Measurements from ENCODE around the gene ATF3. TPM values are rescaled to one million over a fixed set of nuclear protein-coding genes. Genes with fewer than 3 reads are reported as not detected.

Gene ATF3
- total RNA-seq, 1 donor from 2014 or later, result 1.8 TPM

DNA sequence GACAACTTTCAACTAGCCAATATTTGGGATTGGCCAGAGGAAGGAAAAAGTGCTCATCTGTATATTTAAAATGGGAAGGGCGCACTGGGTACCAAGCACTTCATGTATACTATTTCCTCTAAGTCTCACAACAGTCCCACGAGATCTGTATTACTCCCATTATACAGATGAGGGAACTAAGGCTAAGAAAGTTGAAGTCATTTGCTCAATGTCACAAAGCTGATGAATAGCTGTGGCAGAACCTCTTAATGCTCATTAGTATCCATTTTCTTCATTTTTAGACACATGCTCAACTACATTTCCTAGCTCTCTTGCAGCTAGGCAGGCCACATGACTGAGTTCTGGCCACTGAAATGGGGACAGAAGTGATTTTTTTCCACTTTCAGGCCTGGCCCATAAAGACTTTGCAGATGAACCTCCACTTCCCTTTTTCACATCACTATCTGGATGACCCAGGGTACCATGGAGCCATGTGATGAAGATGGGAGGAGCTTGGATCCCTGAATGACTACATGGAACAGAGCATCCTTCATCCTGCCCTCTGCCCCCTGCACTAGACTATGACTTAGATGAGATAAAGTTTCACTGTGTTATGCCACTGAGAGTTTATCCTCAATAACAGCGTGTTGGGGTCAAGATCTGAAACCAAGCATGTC lies 31.8 kb downstream of the ATF3 start:
- peaks cover 24% of the 10 kb centered on the region for H3K4me1 Mint-ChIP-seq (ENCODE audit: unreplicated experiment)
- no peaks in the 10 kb centered on the region for H3K36me3 Mint-ChIP-seq (ENCODE audit: low read depth, unreplicated experiment)
- H3K4me3 Mint-ChIP-seq (ENCODE audit: unreplicated experiment), result no peak overlapping the region
- no peak for DNase-seq (ENCODE audit: low spot score)
- TF ChIP-seq, protein P1, sequence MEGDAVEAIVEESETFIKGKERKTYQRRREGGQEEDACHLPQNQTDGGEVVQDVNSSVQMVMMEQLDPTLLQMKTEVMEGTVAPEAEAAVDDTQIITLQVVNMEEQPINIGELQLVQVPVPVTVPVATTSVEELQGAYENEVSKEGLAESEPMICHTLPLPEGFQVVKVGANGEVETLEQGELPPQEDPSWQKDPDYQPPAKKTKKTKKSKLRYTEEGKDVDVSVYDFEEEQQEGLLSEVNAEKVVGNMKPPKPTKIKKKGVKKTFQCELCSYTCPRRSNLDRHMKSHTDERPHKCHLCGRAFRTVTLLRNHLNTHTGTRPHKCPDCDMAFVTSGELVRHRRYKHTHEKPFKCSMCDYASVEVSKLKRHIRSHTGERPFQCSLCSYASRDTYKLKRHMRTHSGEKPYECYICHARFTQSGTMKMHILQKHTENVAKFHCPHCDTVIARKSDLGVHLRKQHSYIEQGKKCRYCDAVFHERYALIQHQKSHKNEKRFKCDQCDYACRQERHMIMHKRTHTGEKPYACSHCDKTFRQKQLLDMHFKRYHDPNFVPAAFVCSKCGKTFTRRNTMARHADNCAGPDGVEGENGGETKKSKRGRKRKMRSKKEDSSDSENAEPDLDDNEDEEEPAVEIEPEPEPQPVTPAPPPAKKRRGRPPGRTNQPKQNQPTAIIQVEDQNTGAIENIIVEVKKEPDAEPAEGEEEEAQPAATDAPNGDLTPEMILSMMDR (IDR thresholded peaks at IDR 0.05; ENCODE audit: unreplicated experiment), result no peak
- H3K27me3 Mint-ChIP-seq (ENCODE audit: unreplicated experiment), result peaks cover 9% of the 10 kb centered on the region
- no peaks in the 10 kb centered on the region for H3K9me3 Mint-ChIP-seq (ENCODE audit: unreplicated experiment)
- no peak overlapping the region for H3K27ac Mint-ChIP-seq (ENCODE audit: unreplicated experiment)

DNA sequence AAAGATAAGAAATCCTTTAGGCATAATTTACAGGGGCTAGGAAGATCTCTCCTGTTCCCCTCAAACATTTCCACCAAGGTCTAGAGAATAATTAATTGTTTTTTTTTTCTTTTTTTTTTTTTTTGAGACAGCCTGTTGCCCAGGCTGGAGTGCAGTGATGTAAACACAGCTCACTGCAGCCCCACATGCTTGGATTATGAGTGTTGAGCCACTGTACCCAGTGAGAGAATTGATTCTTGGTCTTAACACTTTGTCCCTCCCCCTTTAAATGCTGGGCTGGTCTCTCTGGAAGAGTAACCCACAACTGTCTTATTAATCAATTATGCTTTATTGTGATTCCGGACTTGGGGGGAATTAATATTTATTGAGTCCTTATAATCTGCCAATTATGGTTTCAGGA lies 33.4 kb downstream of the ATF3 start:
- DNase-seq (ENCODE audit: low spot score), result no peak
- no peak overlapping the region for H3K27ac Mint-ChIP-seq (ENCODE audit: unreplicated experiment)
- no peaks in the 10 kb centered on the region for H3K36me3 Mint-ChIP-seq (ENCODE audit: low read depth, unreplicated experiment)
- no peak overlapping the region for H3K4me3 Mint-ChIP-seq (ENCODE audit: unreplicated experiment)
- peaks cover 9% of the 10 kb centered on the region for H3K27me3 Mint-ChIP-seq (ENCODE audit: unreplicated experiment)
- H3K9me3 Mint-ChIP-seq (ENCODE audit: unreplicated experiment), result no peaks in the 10 kb centered on the region
- TF ChIP-seq, protein P1 (IDR thresholded peaks at IDR 0.05; ENCODE audit: unreplicated experiment), result no peak
- peaks cover 16% of the 10 kb centered on the region for H3K4me1 Mint-ChIP-seq (ENCODE audit: unreplicated experiment)

DNA sequence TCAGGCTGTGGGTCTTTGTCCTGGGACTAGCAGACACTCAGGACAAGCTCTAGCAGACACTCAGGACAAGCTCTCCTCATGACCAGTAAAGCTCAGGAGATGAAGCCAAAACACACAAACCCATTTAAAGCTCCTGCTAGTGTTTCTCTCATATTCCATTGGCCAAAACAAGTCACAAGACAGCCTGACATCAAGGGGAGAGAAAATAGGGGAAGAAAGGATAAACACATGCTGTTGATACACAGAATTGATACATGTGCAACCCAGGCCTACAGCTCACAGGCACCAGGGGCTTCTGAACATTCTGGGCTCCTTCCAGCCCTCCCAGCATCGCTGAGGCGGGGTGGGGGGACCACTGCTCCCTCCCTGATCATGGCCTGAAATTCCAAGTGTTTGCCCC lies 35.3 kb downstream of the ATF3 start:
- peaks cover 10% of the 10 kb centered on the region for H3K4me1 Mint-ChIP-seq (ENCODE audit: unreplicated experiment)
- no peaks in the 10 kb centered on the region for H3K36me3 Mint-ChIP-seq (ENCODE audit: low read depth, unreplicated experiment)
- H3K9me3 Mint-ChIP-seq (ENCODE audit: unreplicated experiment), result no peaks in the 10 kb centered on the region
- no peak overlapping the region for H3K27ac Mint-ChIP-seq (ENCODE audit: unreplicated experiment)
- no peak for DNase-seq (ENCODE audit: low spot score)
- TF ChIP-seq, protein P1 (IDR thresholded peaks at IDR 0.05; ENCODE audit: unreplicated experiment), result no peak
- H3K4me3 Mint-ChIP-seq (ENCODE audit: unreplicated experiment), result no peak overlapping the region
- H3K27me3 Mint-ChIP-seq (ENCODE audit: unreplicated experiment), result peaks cover 7% of the 10 kb centered on the region

DNA sequence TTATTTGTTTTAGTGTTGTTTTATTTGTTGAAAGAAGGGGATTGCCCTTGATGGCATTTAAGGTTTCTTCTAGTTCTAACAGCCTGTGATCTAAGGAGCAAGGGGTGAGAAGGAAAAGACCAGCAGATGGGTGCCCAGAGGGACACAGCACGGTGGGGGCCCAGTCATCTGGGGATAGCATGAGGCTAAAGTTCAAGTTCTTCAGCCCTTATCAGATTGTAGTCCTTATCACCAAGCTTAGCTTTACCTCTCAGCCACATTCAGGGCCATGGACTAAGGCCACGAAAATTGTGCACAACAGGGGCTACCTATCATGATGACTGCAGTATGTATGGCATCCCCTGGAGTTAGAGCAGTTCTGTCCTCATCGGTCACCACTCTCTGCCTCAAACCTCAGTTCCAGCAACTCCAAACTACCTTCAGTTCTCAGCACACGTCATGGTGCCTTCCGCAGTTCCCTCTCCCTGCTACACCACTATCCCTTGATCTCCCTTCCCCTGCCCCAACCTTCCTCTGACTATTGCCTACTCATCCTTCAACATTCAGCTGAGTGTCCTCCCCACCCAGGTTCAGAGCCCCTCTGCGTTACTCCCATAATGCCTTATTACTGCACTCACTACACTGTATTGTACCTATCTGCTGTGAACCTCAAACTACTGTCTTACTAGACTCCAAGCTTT lies 36.4 kb downstream of the ATF3 start:
- TF ChIP-seq, protein P1 (IDR thresholded peaks at IDR 0.05; ENCODE audit: unreplicated experiment), result no peak
- Mint-ChIP-seq H3K27ac (ENCODE audit: unreplicated experiment) (peak overlapping the region; percentile 36), H3K27me3 (ENCODE audit: unreplicated experiment) (peaks cover 7% of the 10 kb centered on the region), H3K9me3 (ENCODE audit: unreplicated experiment) (no peaks in the 10 kb centered on the region), H3K4me3 (ENCODE audit: unreplicated experiment) (no peak overlapping the region), H3K4me1 (ENCODE audit: unreplicated experiment) (peaks cover 10% of the 10 kb centered on the region), H3K36me3 (ENCODE audit: low read depth, unreplicated experiment) (no peaks in the 10 kb centered on the region)
- no peak for DNase-seq (ENCODE audit: low spot score)
